Lung (tissue), 12 donors: ENCODE results near the gene PAPPA. TPM values are rescaled to one million over a fixed set of nuclear protein-coding genes. Genes with fewer than 3 reads are reported as not detected.

ENCODE experiments used
- ATAC-seq: fragments of 200-7000 bp; cut with Tn5 transposase; one replicate; pipeline ENCODE4 v1.9.1; 2020; ENCODE audit warnings: moderate number of reproducible peaks; ENCODE audit not compliant: insufficient read depth, low FRiP score
- DNase-seq, 3 donors: peaks; one replicate each; pipeline ENCODE4 v3.0.0-alpha.2; 2013 to 2017
- H3K27ac ChIP-seq, 2 donors: one replicate each; pipeline ENCODE4 v1.5.1; 2013; ENCODE audit warnings: mild to moderate bottlenecking in 2 of 2, moderate library complexity in 2 of 2, control low read depth in 1 of 2, inconsistent platforms in 1 of 2, low read depth in 1 of 2, low read length in 1 of 2
- H3K27me3 ChIP-seq, 3 donors: one replicate each; pipeline ENCODE4 v1.5.1; 2013; ENCODE audit warnings: low read length in 2 of 3; ENCODE audit not compliant: control insufficient read depth in 3 of 3, insufficient read depth in 3 of 3
- H3K36me3 ChIP-seq, 4 donors: one replicate each; pipeline ENCODE4 v1.5.1; 2013; ENCODE audit warnings: low read length in 4 of 4, mild to moderate bottlenecking in 1 of 4, moderate library complexity in 1 of 4; ENCODE audit not compliant: control insufficient read depth in 4 of 4, insufficient read depth in 4 of 4
- H3K4me1 ChIP-seq, 5 donors: one replicate each; pipeline ENCODE4 v1.5.1; 2013; ENCODE audit warnings: low read length in 5 of 5, mild to moderate bottlenecking in 2 of 5, moderate library complexity in 1 of 5; ENCODE audit not compliant: control insufficient read depth in 5 of 5, insufficient read depth in 5 of 5
- H3K4me3 ChIP-seq: one replicate; pipeline ENCODE4 v1.5.1; 2013; ENCODE audit warnings: mild to moderate bottlenecking, control low read depth, moderate library complexity
- H3K9ac ChIP-seq, 2 donors: one replicate each; pipeline ENCODE4 v1.5.1; 2013; ENCODE audit warnings: low read length in 2 of 2, control low read depth in 1 of 2; ENCODE audit not compliant: insufficient read depth in 1 of 2
- H3K9me3 ChIP-seq, 4 donors: one replicate each; pipeline ENCODE4 v1.5.1; 2013; ENCODE audit warnings: low read length in 3 of 4, mild to moderate bottlenecking in 1 of 4, moderate library complexity in 1 of 4; ENCODE audit not compliant: control insufficient read depth in 4 of 4, insufficient read depth in 3 of 4
- whole genome bisulfite sequencing, 2 donors: extraction: QIAGEN DNeasy Blood & Tissue Kit; methylation state at CpG; one replicate each; pipeline ENCODE4 v1.1.7; 2013; 5-methylcytosine and 5-hydroxymethylcytosine counted together
- polyA plus RNA-seq, 2 donors: library from polyadenylated mRNA; stranded (reverse); fragments of 200-250 nt; gene quantifications; one replicate each; pipeline ENCODE4 v1.2.1, GENCODE V29; 2013
- total RNA-seq, 2 donors: library from RNA; depleted of rRNA in 1 of 2; stranded (reverse); fragments of >200 nt in 1 of 2; gene quantifications; one replicate each; pipeline ENCODE4 v1.2.1, GENCODE V29; 2014 to 2021
- TF ChIP-seq, protein P1 (sequence below): IDR thresholded peaks from 2 replicates; pipeline ENCODE4 v1.5.1; 2012; ENCODE audit warnings: mild to moderate bottlenecking; ENCODE audit errors: control extremely low read depth, extremely low read depth
- donor health status: control.
- donor health status: control.
- donor health status: Bipolar disorder and iron deficiency.
- donor health status: healthy.
- donor health status: DM: yes; HTN: yes; CAD: no.

PAPPA gene
- total and polyA plus RNA-seq, 4 donors: 0.45 to 6.7 (median 3.6) TPM

- Histone ChIP-seq H3K9me3 (no peaks in the 10 kb centered on the region), H3K27me3 (no peaks in the 10 kb centered on the region), H3K27ac (no peak overlapping the region), H3K9ac (no peak overlapping the region), H3K4me3 (no peak overlapping the region), H3K4me1 (no peaks in the 10 kb centered on the region), H3K36me3 (no peaks in the 10 kb centered on the region)
- TF ChIP-seq, protein P1, sequence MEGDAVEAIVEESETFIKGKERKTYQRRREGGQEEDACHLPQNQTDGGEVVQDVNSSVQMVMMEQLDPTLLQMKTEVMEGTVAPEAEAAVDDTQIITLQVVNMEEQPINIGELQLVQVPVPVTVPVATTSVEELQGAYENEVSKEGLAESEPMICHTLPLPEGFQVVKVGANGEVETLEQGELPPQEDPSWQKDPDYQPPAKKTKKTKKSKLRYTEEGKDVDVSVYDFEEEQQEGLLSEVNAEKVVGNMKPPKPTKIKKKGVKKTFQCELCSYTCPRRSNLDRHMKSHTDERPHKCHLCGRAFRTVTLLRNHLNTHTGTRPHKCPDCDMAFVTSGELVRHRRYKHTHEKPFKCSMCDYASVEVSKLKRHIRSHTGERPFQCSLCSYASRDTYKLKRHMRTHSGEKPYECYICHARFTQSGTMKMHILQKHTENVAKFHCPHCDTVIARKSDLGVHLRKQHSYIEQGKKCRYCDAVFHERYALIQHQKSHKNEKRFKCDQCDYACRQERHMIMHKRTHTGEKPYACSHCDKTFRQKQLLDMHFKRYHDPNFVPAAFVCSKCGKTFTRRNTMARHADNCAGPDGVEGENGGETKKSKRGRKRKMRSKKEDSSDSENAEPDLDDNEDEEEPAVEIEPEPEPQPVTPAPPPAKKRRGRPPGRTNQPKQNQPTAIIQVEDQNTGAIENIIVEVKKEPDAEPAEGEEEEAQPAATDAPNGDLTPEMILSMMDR: no peak
- WGBS, 2 donors: 71 to 73% methylated on average over 3 of the region's 3 CpGs
- DNase-seq: no peak
- no peak for ATAC-seq
These were observed 150.4 kb downstream of the PAPPA start for GRCh38 chr9:116303886-116304538.

- Histone ChIP-seq H3K27ac (no peak overlapping the region), H3K36me3 (no peaks in the 10 kb centered on the region), H3K27me3 (no peaks in the 10 kb centered on the region), H3K9me3 (no peaks in the 10 kb centered on the region), H3K9ac (no peak overlapping the region), H3K4me3 (no peak overlapping the region), H3K4me1 (no peaks in the 10 kb centered on the region)
- 74 to 81% methylated on average over 5 of the region's 5 CpGs for WGBS, 2 donors
- ATAC-seq (no peak), DNase-seq (no peak)
- TF ChIP-seq, protein P1: no peak
These were observed 151.2 kb downstream of the PAPPA start for GRCh38 chr9:116304761-116305160.

DNA sequence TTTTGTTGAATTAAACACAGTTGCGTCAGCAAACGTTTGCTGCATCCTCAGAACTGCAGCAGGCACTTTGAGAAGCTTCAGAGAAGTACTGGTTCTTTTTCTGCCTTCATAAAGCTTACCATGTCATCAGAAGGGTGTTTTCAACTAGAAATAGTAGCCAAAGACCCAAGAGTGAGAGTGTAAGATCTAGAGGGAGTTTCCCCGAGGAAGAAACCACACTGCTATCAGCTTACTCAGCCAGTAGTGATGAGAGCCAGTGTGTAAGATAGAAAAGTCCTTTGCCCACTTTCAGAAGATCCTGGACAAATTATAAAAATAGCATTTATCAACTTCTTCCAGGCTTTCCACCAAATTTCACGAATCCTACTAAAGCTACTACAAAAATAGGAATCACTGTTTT, 154.5 kb downstream of the PAPPA start:
- Histone ChIP-seq H3K4me1 (no peaks in the 10 kb centered on the region), H3K4me3 (no peak overlapping the region), H3K9ac (no peak overlapping the region), H3K27ac (no peak overlapping the region), H3K36me3 (no peaks in the 10 kb centered on the region), H3K27me3 (no peaks in the 10 kb centered on the region), H3K9me3 (no peaks in the 10 kb centered on the region)
- TF ChIP-seq, protein P1: no peak
- DNase-seq (no peak), ATAC-seq (no peak)
- 62 to 72% methylated on average over 4 of the region's 4 CpGs for WGBS, 2 donors
